ELF-1 (cell line): Measurements from ENCODE around the gene SLC22A23.
A peak's percentile ranks its signal among the peaks of the same experiment; 100 is the strongest.
"Not testable (repeated sequence)": the region's sequence is repeated elsewhere in the genome, so short reads cannot be mapped to it uniquely, and the experiment has no call there.

ENCODE experiments used
- DNase-seq: peaks from one replicate; pipeline ENCODE4 v3.0.0-alpha.2; 2016; ENCODE audit warnings: low read depth, low spot score

SLC22A23 gene

DNA sequence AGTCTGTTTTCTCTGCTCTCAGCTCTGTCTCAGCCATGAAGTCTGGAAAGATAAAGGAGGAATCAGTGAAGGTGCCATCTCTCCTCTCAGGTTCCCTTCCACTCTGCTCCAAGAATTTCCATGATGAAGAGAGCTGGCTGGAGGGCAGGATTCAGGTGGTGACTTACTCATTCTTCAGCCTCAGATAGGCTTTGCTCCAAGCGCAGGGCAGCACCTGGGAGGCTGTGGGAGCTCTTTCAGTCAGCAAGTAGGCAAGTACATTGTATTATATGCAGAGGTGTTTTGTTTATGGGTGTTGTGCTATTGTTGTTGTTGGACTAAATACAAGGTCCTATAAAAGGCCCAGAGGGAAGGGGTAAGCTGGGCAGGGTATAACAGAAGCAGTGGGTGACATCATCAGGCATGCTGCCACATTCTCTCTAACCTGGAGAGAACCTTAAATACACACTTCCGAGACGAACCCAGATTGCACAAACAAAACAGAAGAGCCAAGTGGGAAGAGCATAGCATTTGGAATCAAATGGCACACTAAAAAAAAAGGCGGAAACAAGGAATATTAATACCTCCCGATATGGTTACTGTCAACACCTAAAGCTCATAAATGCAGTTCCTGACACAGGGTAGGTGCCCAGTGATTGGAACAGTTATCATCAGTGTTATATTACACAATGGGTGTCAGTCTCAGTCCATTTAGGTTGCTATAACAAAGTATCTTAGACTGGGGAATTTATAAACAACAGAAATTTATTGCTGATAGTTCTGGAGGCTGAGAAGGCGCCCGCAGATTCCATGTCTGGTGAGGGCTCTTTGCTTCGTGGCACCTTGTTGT lies 212.6 kb downstream of the SLC22A23 start:
- DNase-seq = no peak

DNA sequence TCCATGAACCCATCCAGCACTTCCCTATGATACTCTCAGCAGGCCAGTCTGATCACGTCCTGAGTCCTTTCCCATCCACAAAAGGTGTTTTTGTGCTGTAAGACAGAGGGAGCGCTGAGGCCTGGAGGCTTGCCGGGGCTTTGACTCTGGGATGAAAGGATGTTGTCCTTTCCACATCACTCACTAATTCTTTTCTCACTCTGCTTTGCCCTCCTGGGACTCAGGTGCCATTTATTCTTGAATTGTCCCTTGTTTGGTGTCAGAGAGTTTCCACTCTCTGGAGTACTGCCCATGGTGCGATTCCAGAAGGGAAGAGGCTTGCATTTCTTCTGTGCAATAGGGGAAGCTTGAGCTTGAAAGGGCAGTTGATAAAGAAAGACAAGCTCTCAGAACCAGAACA lies 214.1 kb downstream of the SLC22A23 start:
- DNase-seq = no peak

DNA sequence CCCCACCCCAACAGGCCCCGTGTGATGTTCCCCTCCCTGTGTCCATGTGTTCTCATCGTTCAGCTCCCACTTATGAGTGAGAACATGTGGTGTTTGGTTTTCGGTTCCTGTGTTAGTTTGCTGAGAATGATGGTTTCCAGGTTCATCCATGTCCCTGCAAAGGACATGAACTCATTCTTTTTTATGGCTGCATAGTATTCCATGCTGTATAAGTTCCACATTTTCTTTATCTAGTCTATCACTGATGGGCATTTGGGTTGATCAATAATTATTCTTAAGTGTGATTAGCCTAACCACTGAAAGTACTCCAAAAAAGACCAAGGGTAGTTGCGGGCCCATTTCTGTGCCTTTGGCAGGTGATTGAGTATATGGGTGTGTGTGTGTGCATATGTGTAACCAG lies 215.1 kb downstream of the SLC22A23 start:
- DNase-seq = not testable (repeated sequence)

DNA sequence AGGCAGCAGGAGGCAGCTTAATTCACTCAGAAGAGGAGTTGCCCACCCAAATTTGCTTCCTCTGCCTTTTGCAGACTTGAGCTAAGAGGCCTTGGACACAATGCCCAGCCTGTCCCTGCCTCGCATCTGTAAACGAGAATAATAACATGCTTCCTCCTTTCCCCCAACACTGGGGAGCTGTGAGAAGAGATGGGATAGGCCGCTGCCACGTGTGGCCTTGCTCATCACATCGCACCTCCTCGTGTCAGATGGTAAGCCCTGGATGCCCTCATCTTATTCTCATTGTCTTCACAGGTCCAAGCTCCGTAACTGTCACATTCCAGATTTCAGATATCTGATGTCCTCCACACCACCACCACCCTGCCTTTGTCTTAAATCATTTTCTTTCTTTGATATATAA lies 216.3 kb downstream of the SLC22A23 start:
- no peak for DNase-seq

DNA sequence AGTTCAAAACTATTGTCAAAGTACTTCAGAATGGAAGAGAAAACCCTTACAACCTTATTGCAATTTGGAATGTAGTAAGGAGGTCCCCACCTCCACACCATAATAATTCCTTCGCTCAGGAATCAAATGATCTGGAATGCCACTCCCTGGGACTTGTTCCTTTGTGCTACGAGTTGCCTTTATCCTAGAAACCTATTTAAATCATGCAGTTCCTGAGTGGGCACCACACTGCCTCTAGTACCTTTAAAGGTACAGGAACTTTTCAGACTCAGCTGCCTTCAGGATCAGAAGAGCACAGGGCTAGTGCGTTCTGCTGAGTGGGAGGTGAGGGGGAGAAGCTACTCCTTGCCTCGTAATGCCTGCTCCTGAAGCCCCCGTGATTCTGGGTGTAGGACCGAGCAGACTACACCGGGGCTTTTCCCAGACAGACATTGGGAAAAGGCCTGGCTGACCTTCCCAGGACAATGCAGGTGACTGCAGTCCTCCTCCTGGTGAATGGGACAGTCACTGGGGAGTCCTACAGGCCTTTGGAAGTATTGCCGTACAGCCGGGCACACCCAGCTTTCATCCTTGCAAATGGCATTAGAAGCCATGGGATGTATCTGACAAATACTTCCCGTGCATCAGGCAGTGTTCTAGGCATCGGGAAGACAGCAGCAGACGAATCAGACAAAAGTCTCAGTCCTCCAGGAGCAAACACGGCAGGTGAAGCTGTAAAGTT lies 217.6 kb downstream of the SLC22A23 start:
- DNase-seq = peak; percentile 55

DNA sequence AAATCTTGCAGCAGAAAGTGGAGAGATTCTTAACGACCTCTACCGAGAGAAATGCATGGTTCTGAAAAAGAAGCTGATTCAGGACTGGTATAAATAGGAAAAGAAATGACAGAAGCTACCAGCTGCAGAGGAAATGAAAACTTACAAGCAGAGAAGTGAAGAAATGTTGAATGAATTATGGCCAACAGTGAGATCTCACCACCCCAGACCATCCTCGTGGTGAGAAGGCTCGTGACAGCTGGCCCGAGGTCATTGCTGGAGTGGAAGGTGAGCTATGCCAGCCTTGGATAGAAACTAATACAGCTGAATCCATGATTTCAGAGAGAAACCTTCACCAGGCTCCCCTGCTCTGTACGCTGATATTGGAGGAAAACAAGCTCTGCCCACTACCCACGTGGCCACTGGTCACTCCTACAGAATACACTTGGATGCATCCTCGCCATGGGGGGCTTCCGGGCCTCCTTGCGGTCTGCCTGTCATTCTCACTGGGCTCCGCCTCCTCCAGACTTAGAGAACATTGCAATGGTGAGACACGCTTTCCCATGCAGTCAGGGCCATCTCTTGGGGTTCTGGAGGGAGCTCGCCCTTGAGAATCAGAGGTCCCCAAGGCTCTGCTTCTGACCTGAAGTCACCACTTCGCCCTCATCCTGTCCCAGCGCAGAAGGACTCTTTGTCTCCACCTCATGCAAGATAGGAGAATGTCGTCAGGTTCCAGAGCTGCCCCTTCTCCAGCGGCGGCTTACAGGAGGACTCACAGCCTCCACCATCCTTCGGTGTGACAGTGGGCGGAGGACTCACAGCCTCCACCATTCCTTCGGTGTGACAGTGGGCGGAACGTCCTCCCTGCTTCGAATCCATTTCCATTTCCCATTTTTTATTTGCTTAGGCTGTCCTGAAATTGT lies 218.8 kb downstream of the SLC22A23 start:
- DNase-seq = peak; percentile 58

DNA sequence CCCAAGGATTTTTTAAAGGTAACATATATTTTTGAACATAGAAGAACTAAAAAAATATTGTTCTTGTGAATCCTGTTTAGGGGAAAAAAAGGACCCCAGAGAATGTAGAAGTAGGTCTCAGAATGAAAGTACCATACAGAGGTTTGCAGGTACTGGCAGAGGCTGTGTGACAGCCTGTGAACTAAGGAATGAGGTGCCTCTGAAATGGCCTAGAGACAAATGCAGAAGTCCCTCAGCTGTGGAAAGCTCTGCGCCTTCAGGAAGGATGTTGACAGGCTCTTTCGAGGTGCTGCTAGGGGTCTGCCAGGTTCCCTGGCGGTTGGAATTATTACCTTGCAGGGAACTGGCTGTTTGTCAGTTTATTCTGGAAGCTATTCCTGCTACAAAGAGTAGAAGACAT lies 220.8 kb downstream of the SLC22A23 start:
- DNase-seq = no peak

DNA sequence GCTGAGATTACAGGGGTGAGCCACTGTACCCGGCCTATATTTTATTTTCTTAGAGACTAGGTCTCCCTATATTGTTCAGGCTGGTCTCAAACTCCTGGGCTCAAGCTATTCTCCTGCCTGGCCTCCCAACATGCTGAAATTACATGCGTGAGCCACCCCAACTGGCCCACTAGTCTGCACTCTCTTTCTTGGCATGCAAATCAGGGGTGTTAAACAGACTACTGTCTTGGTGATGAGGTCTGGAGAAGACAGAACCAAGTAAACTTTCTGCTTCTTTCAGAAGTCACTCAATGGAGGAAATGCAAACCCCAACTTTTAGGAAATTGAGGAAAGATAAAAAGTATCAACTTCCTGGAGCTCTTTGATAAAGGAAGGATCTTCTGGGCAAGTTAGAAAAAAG lies 221.4 kb downstream of the SLC22A23 start:
- DNase-seq = no peak

DNA sequence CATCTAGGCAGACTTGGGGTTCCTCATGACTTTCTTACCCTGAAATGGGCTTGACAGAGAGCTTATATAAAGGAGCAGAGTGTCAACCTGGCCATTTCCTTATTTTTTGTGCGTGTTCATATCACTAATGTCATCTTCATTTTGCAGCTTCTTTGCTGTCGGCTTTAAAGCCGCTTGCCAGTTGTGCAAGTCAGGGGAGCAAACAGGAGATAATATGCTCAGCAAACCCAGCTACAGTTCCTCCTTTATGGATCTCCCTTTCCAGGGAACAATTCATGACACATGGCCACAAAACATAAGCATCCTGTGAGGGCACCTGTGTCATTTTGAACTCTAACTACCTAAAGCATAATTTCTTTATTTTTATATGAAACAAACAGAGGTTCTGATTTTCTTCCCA lies 222.9 kb downstream of the SLC22A23 start:
- no peak for DNase-seq

DNA sequence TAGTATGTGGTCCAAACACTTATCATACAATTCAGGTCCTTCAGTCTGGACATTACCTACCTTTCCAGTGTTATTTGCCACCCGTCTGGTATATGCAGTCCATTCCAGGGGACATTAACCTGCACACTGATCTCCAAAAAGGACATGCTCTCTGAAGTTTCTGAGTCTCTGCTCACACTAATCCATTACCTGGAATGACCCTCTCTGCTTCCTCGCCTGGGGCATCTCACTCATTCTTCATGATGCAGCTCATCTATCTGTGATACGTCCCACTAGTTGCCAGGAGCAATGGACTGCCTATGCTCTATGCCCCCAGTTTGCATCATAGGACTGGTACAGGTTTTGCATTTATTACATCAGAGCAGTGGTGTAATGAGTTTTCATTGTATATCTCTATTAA lies 223.5 kb downstream of the SLC22A23 start:
- no peak for DNase-seq

DNA sequence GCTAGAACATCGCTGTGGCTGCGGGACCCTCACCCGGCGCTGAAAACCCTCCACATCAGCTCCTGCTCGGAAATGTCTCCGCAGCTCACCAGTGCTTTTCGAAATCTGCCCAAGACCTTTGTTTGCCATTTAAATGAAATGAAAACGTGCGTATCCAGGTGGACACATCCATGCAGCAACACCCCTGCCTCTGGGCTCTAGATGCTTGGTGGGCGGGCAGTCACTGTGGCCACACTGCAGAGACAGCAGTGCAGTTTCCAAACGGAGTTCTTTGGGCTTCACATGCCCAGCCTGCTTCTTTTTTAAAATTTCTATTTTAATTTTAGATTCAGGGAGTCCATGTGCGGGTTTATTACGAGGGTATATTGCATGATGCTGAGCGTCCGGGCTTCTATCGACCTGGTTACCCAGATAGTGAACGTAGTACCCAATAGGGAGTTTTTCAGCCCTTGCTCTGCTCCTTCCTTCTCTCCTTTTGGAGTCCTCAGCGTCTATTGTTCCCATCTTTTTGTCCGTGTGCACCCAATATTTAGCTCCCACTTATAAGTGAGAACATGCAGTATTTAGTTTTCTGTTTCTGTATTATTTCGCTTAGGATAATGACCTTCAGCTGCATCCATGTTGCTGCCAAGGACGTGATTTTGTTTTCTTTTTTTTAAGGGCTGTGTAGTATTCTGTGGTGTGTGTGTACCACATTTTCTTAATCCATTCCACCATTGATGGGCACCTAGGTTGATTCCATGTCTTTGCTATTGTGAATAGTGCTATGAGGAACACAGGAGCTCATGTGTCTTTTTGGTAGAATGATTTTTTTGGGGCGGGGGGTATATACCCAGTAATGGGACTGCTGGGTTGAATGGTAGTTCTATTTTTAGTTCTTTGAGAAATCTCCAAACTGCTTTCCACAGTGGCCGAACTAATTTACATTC lies 224.6 kb downstream of the SLC22A23 start:
- DNase-seq = peak; percentile 39

DNA sequence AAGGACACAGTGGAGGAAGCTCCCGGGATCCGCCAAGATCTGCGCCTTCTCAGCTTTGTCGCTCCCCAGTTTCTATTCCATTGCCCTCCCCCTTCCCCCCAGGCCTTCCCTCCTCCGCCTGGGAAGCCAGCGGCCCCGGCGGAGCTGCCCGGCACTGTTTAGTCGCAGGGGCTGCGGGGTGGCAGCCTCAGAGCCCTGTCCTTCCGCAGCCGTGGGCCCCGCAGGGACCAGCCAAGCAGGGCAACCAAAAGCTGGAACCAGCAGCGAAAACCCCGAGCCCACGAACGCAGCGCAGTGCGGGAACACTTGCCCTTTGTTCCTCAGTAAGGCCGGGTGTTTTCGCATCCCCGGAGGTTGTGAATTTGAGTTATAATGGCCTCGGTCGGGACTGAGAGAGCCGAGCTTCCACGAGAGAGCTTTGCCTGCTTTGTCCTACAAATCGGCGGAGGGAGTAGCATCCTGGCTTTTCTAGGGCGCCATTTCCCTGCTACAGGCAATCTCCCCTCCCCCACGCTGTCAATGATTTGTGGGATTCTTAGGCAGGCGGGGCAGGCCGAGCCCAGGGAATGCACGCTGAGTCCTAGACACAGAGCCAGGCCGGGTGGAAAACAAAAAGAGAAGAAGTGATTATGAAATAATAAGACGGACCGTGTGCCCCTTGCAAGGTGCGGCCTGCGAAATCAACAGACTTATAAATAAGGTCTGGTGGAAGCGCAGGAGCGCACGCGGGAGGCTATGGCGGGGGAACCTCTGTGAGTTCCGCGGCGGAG lies 225.4 kb downstream of the SLC22A23 start:
- peak; percentile 77 for DNase-seq

DNA sequence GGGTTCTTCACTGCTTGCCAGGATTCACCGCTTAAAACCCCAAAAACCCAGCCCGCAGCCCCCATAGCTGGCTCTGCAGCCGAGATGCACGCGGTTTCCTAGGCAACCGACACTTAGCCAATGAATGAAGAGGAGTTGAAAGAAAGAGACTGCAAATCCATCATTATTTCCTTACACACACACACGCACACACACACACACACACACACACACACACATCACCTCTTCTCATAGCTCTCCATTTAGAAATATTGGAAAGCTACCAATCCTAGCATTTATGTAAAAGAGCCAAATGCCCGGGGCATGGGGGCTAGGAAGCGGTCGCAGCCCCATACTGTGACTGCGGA lies 226.0 kb downstream of the SLC22A23 start:
- no peak for DNase-seq

DNA sequence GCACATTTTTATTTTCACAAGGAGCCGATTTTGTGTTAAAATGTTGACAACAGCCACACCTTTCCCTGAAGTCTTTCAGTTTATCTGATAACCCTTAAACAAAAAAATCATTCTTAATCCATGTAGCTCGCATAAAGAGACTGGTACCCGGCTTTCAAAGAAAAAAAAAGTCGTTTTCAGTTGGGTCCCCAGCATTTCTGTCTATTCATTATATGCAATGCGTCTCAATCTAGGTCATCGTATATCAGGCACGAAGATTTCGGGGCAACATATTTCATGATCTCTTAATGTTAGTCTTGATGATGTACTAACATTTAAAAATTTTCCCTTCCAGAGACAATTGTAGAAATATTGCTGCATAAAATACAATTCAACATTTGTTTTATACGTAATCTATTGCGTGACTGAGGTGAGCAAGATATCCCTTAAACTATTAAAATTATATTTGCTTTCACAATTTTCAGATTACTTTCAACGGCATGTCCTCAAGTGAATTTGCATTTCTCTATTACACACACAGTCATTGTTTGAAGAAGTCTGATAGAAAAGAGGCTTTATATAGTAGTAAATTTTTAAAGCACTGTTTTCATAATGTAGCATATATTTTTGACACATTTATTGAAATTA lies 226.5 kb downstream of the SLC22A23 start:
- no peak for DNase-seq

DNA sequence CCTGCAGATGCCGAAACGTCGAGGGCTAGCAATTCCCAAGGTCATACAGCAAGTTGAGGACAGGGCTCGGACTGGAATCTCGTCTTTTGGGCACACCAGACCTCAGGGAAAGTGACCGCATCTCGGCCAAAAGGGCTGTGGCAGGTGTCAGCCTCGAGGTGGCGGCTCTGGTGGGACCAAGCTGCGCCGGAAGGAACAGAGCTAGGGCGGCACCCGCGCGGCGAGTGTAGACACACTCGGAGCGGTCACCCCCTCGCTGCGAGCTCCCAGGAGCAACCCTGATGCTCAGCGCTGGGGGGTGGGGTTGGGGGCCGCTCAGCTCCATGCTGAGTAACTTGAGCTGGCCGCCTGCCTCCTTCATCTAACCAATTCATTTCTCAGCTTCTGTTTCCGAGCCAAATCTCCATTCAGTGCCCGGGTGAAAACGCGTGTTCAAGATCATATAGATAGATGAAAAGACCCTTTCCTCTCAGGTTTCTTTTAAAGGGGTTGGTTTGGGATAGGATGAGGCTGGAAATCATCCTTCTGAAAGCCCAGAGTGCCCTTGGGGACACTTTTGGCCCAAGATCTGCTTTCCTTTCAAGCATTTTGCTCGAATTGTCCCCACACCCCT lies 227.2 kb downstream of the SLC22A23 start:
- DNase-seq = peak; percentile 73

DNA sequence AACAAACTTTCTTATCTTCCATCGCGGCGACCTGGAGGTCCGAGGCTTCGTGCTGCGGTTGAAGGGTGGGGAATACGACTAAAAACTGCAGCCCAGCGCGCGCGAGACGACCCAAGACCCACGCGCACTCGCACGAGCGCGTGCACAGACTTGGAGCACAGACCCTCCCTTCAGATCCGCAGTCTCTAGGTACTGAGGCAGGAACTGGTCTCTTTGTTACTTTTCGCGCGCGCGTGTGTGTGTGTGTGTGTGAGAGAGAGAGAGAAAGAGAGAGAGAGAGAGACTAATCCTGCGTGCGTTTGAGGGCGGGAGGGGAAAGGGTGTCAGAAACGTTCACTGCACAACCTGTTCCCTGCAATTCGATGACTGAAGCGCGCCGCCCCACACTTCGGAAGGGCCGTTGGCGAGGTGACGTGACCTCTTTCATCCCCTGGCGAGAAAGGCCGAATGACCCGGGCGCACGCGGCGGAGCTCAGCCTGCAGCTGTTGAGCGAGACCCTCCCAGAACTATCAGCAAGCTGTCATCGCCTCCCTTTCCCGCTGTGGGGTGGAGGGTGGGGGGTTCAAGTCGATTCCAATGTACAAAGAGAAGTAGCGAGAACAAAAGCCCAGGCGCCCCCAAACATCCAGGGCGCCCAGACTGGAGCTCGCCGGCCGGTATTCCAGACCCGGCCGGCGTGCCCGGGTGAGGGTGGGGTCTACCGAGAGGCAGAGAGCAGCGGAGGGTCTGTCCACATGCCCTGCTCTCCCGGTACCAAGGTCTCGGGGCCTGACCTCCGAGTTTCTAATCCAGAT lies 227.9 kb downstream of the SLC22A23 start:
- peak; percentile 71 for DNase-seq

DNA sequence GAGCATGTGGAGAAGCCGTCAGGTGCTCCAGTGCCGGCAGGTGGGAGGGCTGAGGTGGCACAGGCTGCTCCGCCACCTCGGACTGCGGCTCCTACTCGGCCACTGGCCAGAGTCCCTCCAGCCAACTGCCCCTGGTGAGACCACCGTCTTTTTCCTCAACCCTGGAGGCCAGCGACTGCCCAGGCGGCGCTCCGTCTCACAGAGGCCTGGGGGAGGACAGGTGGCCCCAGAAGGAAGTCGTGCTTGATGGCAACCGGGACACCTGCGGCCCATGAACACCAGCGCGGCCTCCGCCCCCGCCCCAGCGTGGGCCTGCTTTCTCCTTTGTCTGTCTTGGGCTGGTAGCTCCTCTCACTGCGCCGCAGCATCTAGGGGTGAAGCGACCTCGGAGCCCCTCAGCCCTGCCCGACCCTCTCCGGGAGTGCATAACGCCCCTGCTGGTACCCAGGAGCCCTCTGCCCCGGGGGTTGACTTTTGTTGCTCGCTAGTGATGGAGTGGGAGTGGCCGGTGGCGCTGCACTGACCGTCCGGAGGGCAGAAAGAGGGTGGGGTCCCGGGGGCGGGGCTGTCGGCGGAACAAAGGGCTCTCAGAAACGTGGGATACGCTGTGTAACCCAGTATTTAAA lies 228.7 kb downstream of the SLC22A23 start:
- DNase-seq = peak; percentile 88
